OCI-M2 (cell line): ENCODE results near the gene MRFAP1.

Source experiments
- DNase-seq: peaks from one replicate; lab custom pipeline; 2025; ENCODE audit not compliant: unreplicated experiment; lab: John Stamatoyannopoulos, UW

MRFAP1 gene

GRCh38 chr4:6640292-6641163, at the start of gene MRFAP1:
MRFAP1 (plus strand) TSS chr4:6640685; CDS start chr4:6640863, 178 bp downstream.
- DNase-seq, result peak; percentile 50

DNA sequence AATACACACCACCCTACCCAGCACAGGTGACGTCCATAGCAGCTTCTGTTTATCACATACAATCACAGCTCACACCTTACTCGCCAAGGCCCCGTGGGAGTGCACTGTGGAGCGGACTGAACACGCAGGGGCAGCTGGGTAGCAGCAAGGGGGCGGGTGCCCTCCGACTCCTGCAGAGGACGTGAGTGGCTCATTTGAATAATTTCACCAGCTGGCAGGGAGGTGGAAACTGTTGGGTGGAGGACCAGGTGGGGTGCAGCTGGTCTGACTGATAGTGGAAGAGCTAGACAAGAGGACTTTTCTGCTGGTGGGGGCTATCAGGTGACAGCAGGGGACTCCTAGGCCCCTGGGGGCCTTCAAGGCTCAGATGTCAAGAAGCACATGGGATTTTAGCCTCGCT, 49.2 kb upstream of the MRFAP1 start:
- DNase-seq, result no peak

GRCh38 chr4:6591781-6592180, 48.7 kb upstream of the MRFAP1 start:
- no peak for DNase-seq

DNA sequence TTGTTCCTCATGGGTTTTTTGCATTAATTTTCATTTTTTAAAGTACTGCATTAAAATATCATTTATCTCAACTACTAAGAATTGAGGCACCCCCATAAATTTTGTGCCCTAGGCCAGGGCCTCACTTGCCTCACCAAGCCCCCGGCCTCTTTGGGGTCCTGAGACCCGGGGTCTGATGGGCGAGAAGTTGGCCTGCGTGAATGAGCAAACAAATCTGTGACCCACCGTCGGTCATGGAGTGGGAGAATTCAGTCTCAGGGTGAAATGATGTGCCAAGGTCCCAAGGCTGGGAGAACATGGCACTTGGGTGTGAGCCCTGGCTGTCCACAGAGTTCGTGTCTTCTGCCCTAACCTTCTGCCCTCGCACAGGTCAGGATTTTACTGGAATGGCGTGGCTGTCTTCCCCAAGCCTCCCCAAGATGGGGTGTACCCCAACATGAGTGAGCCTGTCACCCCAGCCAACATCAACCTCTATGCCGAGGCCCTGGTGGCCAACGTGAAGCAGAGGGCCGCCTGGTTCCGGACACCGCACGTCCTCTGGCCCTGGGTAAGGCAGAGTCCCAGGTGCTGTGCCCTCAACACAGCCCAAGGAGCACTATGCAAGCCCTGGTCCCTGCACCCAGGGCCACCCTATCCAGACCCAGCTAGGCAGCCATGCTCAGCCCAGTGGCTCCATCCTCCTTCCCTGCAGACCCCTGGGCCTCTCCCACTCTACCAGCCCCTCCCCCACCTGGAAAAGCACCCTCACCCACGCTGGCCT, 47.5 kb upstream of the MRFAP1 start:
- DNase-seq, result no peak

- no peak for DNase-seq
These were observed 46.1 kb upstream of the MRFAP1 start for GRCh38 chr4:6594341-6594740.

DNA sequence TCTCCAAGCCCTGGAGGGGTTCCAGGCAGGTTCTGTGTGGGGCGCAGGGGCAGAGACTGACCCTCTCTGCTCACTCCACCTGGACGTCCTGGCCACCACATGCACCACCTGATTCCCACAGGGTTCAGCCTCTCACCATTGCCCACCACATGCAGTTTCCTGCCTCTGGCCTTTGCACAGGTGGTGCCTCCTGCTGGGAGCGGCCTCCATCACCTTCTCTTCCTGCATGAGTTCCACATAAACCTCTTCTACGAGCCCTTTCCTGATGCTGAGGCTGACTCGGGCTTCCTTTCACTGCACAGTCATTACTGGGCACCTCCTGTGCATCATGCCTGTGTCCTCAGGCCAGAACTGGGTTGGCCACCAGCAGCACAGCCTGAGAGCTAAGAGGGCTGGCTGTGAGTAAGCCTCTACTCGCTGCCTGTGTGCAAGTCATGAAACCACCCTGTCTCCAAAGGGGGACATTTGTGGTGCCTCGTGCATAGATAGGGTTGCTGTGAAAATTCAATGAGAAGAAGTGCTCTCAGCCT, 45.6 kb upstream of the MRFAP1 start:
- no peak for DNase-seq

DNA sequence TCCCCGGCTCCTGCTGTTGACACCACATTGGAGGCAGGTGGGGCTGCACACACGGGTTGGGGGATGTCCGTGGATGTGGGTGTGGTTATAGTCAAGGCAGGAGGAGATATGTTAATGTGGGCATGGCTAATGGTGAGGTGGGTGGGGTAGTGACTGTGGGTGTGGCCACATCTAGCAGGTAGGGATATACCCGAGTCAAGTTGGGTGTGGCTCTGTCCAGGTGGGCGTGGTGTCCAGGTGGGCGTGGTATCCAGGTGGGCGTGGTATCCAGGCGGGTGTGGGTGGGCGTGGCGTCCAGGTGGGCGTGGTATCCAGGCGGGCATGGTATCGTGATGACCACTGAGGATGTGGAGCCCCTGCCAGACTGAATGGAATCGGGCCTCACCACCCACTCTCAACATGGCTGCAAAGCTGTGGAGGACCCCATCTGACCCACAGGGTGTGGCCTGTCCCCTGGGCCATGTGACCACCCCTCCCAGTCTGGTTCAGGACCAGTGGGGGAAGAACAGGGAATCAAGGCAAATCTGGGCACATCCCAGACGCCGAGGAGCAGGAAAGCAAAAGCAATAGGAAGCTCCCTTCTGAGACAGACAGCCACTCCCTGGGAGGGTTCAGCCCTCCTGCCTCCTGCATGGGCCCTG, 44.5 kb upstream of the MRFAP1 start:
- no peak for DNase-seq

GRCh38 chr4:6596948-6597347, 43.5 kb upstream of the MRFAP1 start:
- no peak for DNase-seq

DNA sequence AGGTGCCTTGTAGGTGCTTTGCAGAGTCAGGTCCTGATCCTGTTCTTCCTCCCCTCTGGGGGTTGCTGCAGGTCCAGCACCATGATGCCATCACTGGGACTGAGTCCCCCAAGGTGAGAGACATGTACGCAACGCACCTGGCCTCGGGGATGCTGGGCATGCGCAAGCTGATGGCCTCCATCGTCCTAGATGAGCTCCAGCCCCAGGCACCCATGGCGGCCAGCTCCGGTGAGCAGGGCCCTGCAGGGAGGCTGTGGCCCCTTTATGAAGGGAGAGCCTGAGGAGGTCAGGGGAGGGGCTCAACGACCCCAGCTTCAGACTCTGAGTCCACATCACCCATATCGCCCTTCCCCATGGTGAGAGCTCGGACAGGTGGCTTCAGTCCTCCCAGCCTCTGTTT, 42.4 kb upstream of the MRFAP1 start:
- DNase-seq, result no peak

- no peak for DNase-seq
These were observed 41.8 kb upstream of the MRFAP1 start for GRCh38 chr4:6598641-6599040.

GRCh38 chr4:6601661-6602250, 38.7 kb upstream of the MRFAP1 start:
- DNase-seq, result no peak

DNA sequence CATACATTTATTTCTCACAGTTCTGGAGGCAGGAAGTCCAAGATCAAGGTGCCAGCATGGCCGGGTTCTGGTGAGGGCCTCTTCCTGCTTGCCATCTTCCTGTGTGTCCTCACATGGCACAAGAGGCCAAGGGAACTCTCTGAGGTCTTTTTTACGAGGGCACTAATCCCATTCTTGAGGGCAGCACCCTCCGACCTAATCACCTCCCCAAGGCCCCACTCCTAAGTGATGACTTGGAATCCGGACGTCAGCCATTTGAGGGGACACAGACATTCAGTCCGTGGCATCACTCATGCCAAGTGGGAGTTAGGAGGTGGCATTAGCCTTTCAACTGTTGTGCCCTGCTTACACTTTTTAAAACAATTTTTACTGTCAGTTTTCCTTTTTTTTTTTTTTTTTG, 38.2 kb upstream of the MRFAP1 start:
- no peak for DNase-seq

GRCh38 chr4:6603128-6603527, 37.4 kb upstream of the MRFAP1 start:
- no peak for DNase-seq

GRCh38 chr4:6605114-6605513, 35.4 kb upstream of the MRFAP1 start:
- DNase-seq, result no peak

- DNase-seq, result no peak
These were observed 34.9 kb upstream of the MRFAP1 start for GRCh38 chr4:6605605-6606004.

GRCh38 chr4:6606465-6607235, 33.8 kb upstream of the MRFAP1 start:
- no peak for DNase-seq

- no peak for DNase-seq
These were observed 33.0 kb upstream of the MRFAP1 start for GRCh38 chr4:6607368-6608055.

DNA sequence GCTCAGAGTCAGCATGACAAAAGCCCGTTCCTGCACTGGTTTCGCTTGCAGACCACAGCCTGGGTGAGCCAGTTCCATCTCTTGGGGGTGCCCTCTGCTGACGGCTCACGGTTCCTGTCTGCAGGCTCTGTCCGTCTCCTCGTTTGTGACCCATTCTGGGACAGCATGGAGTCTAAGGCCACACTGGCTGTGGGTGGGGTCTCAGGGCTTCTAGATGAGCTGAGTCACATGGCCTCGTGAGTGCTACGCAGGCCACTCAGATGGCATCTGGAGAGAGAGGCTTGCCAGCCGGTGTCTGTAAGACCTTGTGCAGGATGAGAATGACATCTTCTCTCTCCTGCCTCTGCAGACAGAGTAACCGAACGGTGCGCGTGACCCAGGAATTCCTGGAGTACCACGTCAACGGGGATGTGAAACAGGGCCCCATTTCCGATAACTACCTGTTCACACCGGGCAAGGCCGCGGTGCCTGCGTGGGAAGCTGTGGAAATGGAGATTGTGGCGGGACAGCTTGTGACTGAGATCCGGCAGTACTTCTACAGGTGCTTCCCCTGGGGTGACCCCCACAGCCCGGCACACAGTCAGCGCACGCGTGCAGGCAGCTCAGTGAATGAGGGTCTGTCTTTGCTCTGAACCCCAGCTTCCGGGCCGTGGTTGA, 31.6 kb upstream of the MRFAP1 start:
- DNase-seq, result no peak

GRCh38 chr4:6609415-6610079, 30.9 kb upstream of the MRFAP1 start:
- DNase-seq, result no peak
